CD4-positive, alpha-beta memory T cell (primary cell): Measurements from ENCODE around the gene TPRN. TPM values are rescaled to one million over a fixed set of nuclear protein-coding genes. Genes with fewer than 3 reads are reported as not detected.

Source experiments
- CTCF ChIA-PET: fragments of 350-600 bp; sonication (Branson Sonifier 250); formaldehyde crosslinking; loops from one replicate; lab custom pipeline; 2021; ENCODE audit warnings: inconsistent platforms; ENCODE audit not compliant: partially characterized antibody; lab: Charles Lee
- POLR2A ChIA-PET: fragments of 350-600 bp; sonication (Branson Sonifier 250); formaldehyde crosslinking; loops from one replicate; lab custom pipeline; 2021; ENCODE audit not compliant: partially characterized antibody; lab: Charles Lee
- DNase-seq, 5 donors: peaks; one replicate each; pipeline versions ENCODE4 v3.0.0 to v3.0.0-alpha.2; 2020 to 2022; ENCODE audit warnings: mixed read lengths in 1 of 5
- H3K27ac ChIP-seq: one replicate; pipeline ENCODE4 v1.7.0; 2013; ENCODE audit warnings: low read depth, low read length
- H3K27me3 ChIP-seq: 2 replicates; pipeline ENCODE4 v1.7.0; 2013; ENCODE audit warnings: mild to moderate bottlenecking, low read length, moderate library complexity; ENCODE audit not compliant: insufficient read depth
- H3K36me3 ChIP-seq: 2 replicates; pipeline ENCODE4 v1.7.0; 2013; ENCODE audit warnings: mild to moderate bottlenecking, low read length, moderate library complexity; ENCODE audit not compliant: insufficient read depth
- H3K4me1 ChIP-seq: 2 replicates; pipeline ENCODE4 v1.7.0; 2013; ENCODE audit warnings: mild to moderate bottlenecking, low read length, moderate library complexity; ENCODE audit not compliant: insufficient read depth
- H3K4me3 ChIP-seq, 2 donors: one replicate each; pipeline ENCODE4 v1.7.0; 2013; ENCODE audit warnings: low read length in 2 of 2, mild to moderate bottlenecking in 1 of 2
- H3K9me3 ChIP-seq, 2 donors: one replicate each; pipeline ENCODE4 v1.7.0; 2013; ENCODE audit warnings: low read length in 2 of 2, control low read depth in 1 of 2; ENCODE audit not compliant: control insufficient read depth in 1 of 2
- H3K27ac Mint-ChIP-seq, 7 donors: one replicate each; pipeline ENCODE4 v1.8.0; 2020 to 2021; ENCODE audit warnings: mixed read lengths in 7 of 7, mild to moderate bottlenecking in 6 of 7, inconsistent platforms in 3 of 7, moderate library complexity in 3 of 7
- H3K27me3 Mint-ChIP-seq, 2 donors: one replicate each; pipeline ENCODE4 v1.8.0; 2020 to 2021; ENCODE audit warnings: mixed read lengths in 2 of 2
- H3K36me3 Mint-ChIP-seq, 2 donors: one replicate each; pipeline ENCODE4 v1.8.0; 2020 to 2021; ENCODE audit warnings: mixed read lengths in 2 of 2, inconsistent platforms in 1 of 2, mild to moderate bottlenecking in 1 of 2
- H3K4me1 Mint-ChIP-seq, 4 donors: one replicate each; pipeline ENCODE4 v1.8.0; 2020 to 2021; ENCODE audit warnings: mixed read lengths in 4 of 4, mild to moderate bottlenecking in 1 of 4
- H3K4me3 Mint-ChIP-seq, 8 donors: one replicate each; pipeline ENCODE4 v1.8.0; 2020 to 2021; ENCODE audit warnings: mixed read lengths in 8 of 8, mild to moderate bottlenecking in 7 of 8, moderate library complexity in 6 of 8, inconsistent platforms in 3 of 8
- H3K9me3 Mint-ChIP-seq, 8 donors: one replicate each; pipeline ENCODE4 v1.8.0; 2020 to 2021; ENCODE audit warnings: mixed read lengths in 8 of 8, mild to moderate bottlenecking in 5 of 8, inconsistent platforms in 3 of 8, moderate library complexity in 1 of 8
- intact Hi-C: fragments of 100-400 bp; cut with micrococcal nuclease; formaldehyde crosslinking; loops from one replicate; pipeline ENCODE4 v1.15.1; 2023
- polyA plus RNA-seq, 2 donors: library from polyadenylated mRNA; unstranded; fragments of 300-500 nt; fragmentation: Illumina TruSeq; gene quantifications; one replicate each; pipeline ENCODE4 v1.2.3, GENCODE V29; 2021
- total RNA-seq, 2 experiments: library from RNA; stranded (reverse); gene quantifications; one replicate each; pipeline ENCODE4 v1.2.3, GENCODE V29; 2021

TPRN gene
- total and polyA plus RNA-seq, 4 experiments from 2014 or later = 0.27 to 8.6 (median 4.5) TPM

GRCh38 chr9:137204731-137205125 is 4.2 kb upstream of the TPRN start:
- Histone ChIP-seq H3K4me3 (peak overlapping the region; percentile 90 to 94), H3K4me1 (peaks cover 49% of the 10 kb centered on the region), H3K36me3 (no peaks in the 10 kb centered on the region), H3K9me3 (no peaks in the 10 kb centered on the region), H3K27ac (peak overlapping the region; percentile 94), H3K27me3 (no peaks in the 10 kb centered on the region)
- Mint-ChIP-seq H3K27me3 (no peaks in the 10 kb centered on the region), H3K4me3 (peak overlapping the region; percentile 88 to 96 (median 94)), H3K36me3 (peaks cover 9 to 18% of the 10 kb centered on the region in 2 donors), H3K4me1 (peaks cover 26 to 59% (median 48%) of the 10 kb centered on the region in 4 donors), H3K27ac (peak overlapping the region; percentile 92 to 99 (median 96)), H3K9me3 (no peaks in the 10 kb centered on the region)
- POLR2A ChIA-PET = interaction anchor here (0.6 to 11.9 kb wide), 9 partner anchors 7 to 137 kb away, joined by 3 to 169 read pairs (median 5); partner anchors contain the start of genes ANAPC2, MAN1B1, NELFB and RNF208
- DNase-seq = no peak
- intact Hi-C loops = loop anchor here (1.0 kb wide), 2 partner anchors 16 to 19 kb away; partner anchors contain the start of genes ANAPC2 and SSNA1
- CTCF ChIA-PET = interaction anchor here (0.6 to 1.5 kb wide), 5 partner anchors 16 to 75 kb away, joined by 3 to 5 read pairs (median 4); partner anchors contain the start of genes ANAPC2, NELFB and SSNA1

DNA sequence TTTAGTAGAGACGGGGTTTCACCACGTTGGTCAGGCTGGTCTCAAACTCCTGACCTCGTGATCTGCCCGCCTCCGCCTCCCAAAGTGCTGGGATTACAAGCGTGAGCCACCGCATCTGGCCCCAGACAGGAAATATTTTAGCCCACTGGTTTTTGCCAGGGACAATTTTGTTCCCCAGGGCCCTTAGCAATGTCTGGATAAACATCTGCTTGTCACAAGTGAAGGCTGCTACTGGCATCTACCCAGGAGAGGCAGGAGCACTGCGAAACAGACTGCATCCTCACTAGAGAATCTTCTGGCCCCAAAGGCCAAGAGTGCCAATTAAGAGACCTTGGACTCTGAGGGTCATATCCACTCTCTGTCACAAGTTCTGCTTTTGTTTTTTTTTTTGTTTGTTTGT is 2.4 kb upstream of the TPRN start:
- Mint-ChIP-seq H3K27ac (peak overlapping the region in 1 of 7 donors; percentile 96), H3K36me3 (peaks cover 9 to 14% of the 10 kb centered on the region in 2 donors)
- intact Hi-C loops = no loop called here

DNA sequence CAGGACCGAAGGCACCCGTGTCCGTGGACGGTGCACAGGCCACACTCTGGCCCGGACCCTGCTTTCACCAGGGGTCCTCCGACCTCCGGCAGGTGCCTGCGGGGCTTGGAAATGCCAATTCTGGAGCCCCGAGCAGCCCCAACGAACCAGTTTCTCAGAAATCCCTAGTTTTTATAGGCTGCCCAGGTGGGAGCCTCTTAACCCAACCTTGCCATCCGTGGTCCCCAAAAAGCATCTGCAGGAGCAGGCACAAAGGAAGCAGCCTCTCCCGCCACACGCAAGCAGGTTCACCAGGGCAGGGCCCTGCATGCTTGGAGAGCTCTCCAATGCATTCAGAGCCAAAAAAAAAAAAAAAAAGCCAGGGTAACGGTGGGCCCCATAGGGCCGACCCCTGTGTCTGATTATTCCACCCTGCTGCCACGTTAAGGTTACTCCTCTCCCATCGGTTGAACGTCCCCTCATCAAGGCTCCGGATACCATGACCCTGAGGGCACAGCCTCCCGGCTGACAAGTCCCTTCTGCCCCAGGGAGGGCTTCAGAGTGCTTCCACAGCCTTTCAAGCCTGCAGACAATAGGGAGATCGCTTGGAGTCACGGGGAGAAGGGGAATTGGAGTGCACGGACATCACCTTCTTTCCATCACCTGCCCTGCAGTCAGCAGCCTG is 796 bp upstream of the TPRN start:
- Histone ChIP-seq H3K4me1 (peaks cover 47% of the 10 kb centered on the region), H3K36me3 (no peaks in the 10 kb centered on the region), H3K27me3 (no peaks in the 10 kb centered on the region), H3K4me3 (peak overlapping the region; percentile 52 to 77), H3K27ac (peak overlapping the region; percentile 72), H3K9me3 (no peaks in the 10 kb centered on the region)
- CTCF ChIA-PET = interaction anchor here (0.7 to 1.4 kb wide), 5 partner anchors 12 to 83 kb away, joined by 3 to 7 read pairs (median 3); partner anchors contain the start of genes ANAPC2, CYSRT1 and SSNA1
- Mint-ChIP-seq H3K9me3 (no peaks in the 10 kb centered on the region), H3K4me1 (peaks cover 14 to 43% (median 32%) of the 10 kb centered on the region in 4 donors), H3K4me3 (peak overlapping the region; percentile 79 to 93 (median 82)), H3K36me3 (peaks cover 0 to 8% of the 10 kb centered on the region in 2 donors), H3K27ac (peak overlapping the region; percentile 62 to 93 (median 83)), H3K27me3 (no peaks in the 10 kb centered on the region)
- no peak for DNase-seq
- intact Hi-C loops = loop anchor here (2.0 kb wide), 1 partner anchor 73 kb away; no protein-coding TSS in a partner anchor
- POLR2A ChIA-PET = interaction anchor here (0.7 to 11.9 kb wide), 20 partner anchors 8 to 221 kb away, joined by 3 to 169 read pairs (median 4); partner anchors contain the start of genes ANAPC2, CYSRT1, MAN1B1 and NELFB

More for the DNA sequence above, 2.4 kb upstream of the TPRN start:
- no peaks in the 10 kb centered on the region for H3K36me3 ChIP-seq
- CTCF ChIA-PET = interaction anchor here (1.4 kb wide), 2 partner anchors 14 to 24 kb away, joined by 3 to 5 read pairs; partner anchors contain the start of genes RNF224 and SSNA1
- DNase-seq = no peak
- Mint-ChIP-seq H3K9me3 (no peaks in the 10 kb centered on the region), H3K4me3 (peak overlapping the region in 1 of 8 donors; percentile 17), H3K27me3 (no peaks in the 10 kb centered on the region), H3K4me1 (peaks cover 26 to 59% (median 46%) of the 10 kb centered on the region in 4 donors)
- no peaks in the 10 kb centered on the region for H3K27me3 ChIP-seq
- POLR2A ChIA-PET = interaction anchor here (1.5 to 11.9 kb wide), 4 partner anchors 14 to 38 kb away, joined by 4 to 169 read pairs (median 42); partner anchors contain the start of genes ANAPC2, CYSRT1, RNF208 and SSNA1
- H3K27ac ChIP-seq = no peak overlapping the region
- H3K4me1 ChIP-seq = peaks cover 57% of the 10 kb centered on the region
- H3K4me3 ChIP-seq = no peak overlapping the region
- no peaks in the 10 kb centered on the region for H3K9me3 ChIP-seq

DNA sequence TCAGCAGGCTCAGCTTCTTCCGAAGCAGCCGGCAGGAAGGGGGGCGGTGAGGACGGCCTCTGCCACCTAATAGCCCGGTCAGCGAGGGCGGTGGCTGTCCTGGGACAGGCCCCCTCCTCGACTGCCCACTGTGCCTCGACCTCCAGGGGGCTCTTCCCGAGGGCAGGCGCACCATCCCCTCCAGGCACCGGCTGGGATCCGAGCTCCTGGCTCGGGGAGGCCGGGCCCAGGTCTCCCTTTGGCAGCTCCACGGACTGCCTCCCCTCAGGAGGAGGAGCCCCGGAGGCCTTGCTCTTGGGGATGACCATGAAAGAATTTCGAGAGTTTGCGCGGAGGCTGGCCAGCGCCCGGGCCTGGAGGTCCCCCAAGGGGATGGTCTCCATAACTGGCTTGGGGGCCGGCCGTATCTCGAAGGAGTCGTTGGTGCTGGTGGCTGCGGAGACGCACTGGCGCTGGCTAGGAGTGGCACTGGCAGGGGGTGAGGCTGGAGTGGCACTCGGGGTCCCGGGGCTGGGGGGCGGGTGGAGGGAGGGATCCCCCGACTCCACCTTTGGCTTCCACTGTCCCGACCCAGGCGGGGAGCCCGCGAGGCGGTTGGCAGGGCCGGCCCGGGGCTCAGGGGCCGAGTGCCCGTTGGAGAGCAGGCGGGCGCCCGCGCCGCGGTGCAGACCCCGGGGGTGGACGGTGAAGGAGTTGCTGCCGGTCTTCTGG is 975 bp downstream of the TPRN start:
- peak overlapping the region in 1 of 7 donors; percentile 37 for H3K27ac Mint-ChIP-seq
- Histone ChIP-seq H3K27ac (no peak overlapping the region), H3K9me3 (no peaks in the 10 kb centered on the region), H3K4me1 (peaks cover 36% of the 10 kb centered on the region), H3K36me3 (no peaks in the 10 kb centered on the region), H3K27me3 (no peaks in the 10 kb centered on the region), H3K4me3 (no peak overlapping the region)
- peaks cover 9 to 27% (median 20%) of the 10 kb centered on the region in 4 donors for H3K4me1 Mint-ChIP-seq
- H3K36me3 Mint-ChIP-seq = peaks cover 0 to 3% of the 10 kb centered on the region in 2 donors
- no peak for DNase-seq
- CTCF ChIA-PET = interaction anchor here (3.0 kb wide), 1 partner anchor 10 kb away, joined by 7 read pairs; the partner anchor contains the start of genes ANAPC2 and SSNA1
- POLR2A ChIA-PET = interaction anchor here (1.4 to 11.9 kb wide), 2 partner anchors 10 to 70 kb away, joined by 6 to 169 read pairs; partner anchors contain the start of genes ANAPC2 and SSNA1
- no peaks in the 10 kb centered on the region for H3K27me3 Mint-ChIP-seq
- H3K9me3 Mint-ChIP-seq = no peaks in the 10 kb centered on the region
- intact Hi-C loops = loop anchor here (1.0 to 2.0 kb wide), 4 partner anchors 11 to 71 kb away; partner anchors contain the start of genes ANAPC2, SSNA1 and TUBB4B
- peak overlapping the region in 7 of 8 donors; percentile 62 to 81 (median 77) for H3K4me3 Mint-ChIP-seq

GRCh38 chr9:137198902-137199283 is 1.6 kb downstream of the TPRN start:
- no peaks in the 10 kb centered on the region for H3K36me3 ChIP-seq
- intact Hi-C loops = no loop called here
- no peaks in the 10 kb centered on the region for H3K9me3 Mint-ChIP-seq

GRCh38 chr9:137198051-137198901 is 2.3 kb downstream of the TPRN start:
- H3K4me1 ChIP-seq = peaks cover 23% of the 10 kb centered on the region
- POLR2A ChIA-PET = interaction anchor here (1.0 to 11.9 kb wide), 4 partner anchors 7 to 68 kb away, joined by 3 to 169 read pairs (median 5); partner anchors contain the start of genes ANAPC2, NDOR1, SSNA1 and TMEM203
- peak overlapping the region in 1 of 7 donors; percentile 63 for H3K27ac Mint-ChIP-seq

More at GRCh38 chr9:137198902-137199283, 1.6 kb downstream of the TPRN start:
- no peak overlapping the region for H3K27ac ChIP-seq
- peak overlapping the region in 5 of 8 donors; percentile 5 to 66 (median 11) for H3K4me3 Mint-ChIP-seq
- H3K4me1 Mint-ChIP-seq = peaks cover 5 to 21% (median 16%) of the 10 kb centered on the region in 4 donors
- H3K27me3 ChIP-seq = no peaks in the 10 kb centered on the region
- H3K9me3 ChIP-seq = no peaks in the 10 kb centered on the region
- H3K36me3 Mint-ChIP-seq = peaks cover 0 to 3% of the 10 kb centered on the region in 2 donors
- DNase-seq = no peak
- ChIA-PET POLR2A (interaction anchor here (1.0 to 11.9 kb wide), 3 partner anchors 10 to 69 kb away, joined by 4 to 169 read pairs (median 6); partner anchors contain the start of genes ANAPC2, SSNA1 and TUBB4B), CTCF (interaction anchor here (3.0 kb wide), 1 partner anchor 10 kb away, joined by 7 read pairs; the partner anchor contains the start of genes ANAPC2 and SSNA1)
- peak overlapping the region in 1 of 7 donors; percentile 63 for H3K27ac Mint-ChIP-seq
- no peaks in the 10 kb centered on the region for H3K27me3 Mint-ChIP-seq
- H3K4me3 ChIP-seq = no peak overlapping the region
- H3K4me1 ChIP-seq = peaks cover 29% of the 10 kb centered on the region

More at GRCh38 chr9:137198051-137198901, 2.3 kb downstream of the TPRN start:
- no peak for DNase-seq
- H3K27me3 Mint-ChIP-seq = no peaks in the 10 kb centered on the region
- no peak overlapping the region for H3K4me3 ChIP-seq
- no peaks in the 10 kb centered on the region for H3K36me3 ChIP-seq
- CTCF ChIA-PET = interaction anchor here (3.0 kb wide), 1 partner anchor 9 kb away, joined by 7 read pairs; the partner anchor contains the start of genes ANAPC2 and SSNA1
- H3K4me1 Mint-ChIP-seq = peaks cover 5 to 19% (median 14%) of the 10 kb centered on the region in 4 donors
- no peaks in the 10 kb centered on the region for H3K9me3 ChIP-seq
- no peaks in the 10 kb centered on the region for H3K9me3 Mint-ChIP-seq
- no peak overlapping the region for H3K27ac ChIP-seq
- intact Hi-C loops = no loop called here
- peaks cover 0 to 3% of the 10 kb centered on the region in 2 donors for H3K36me3 Mint-ChIP-seq
- no peaks in the 10 kb centered on the region for H3K27me3 ChIP-seq
- peak overlapping the region in 7 of 8 donors; percentile 2 to 66 (median 11) for H3K4me3 Mint-ChIP-seq
